CD8-positive, alpha-beta memory T cell (primary cell): ENCODE data around the gene CAPN11. TPM values are rescaled to one million over a fixed set of nuclear protein-coding genes. Genes with fewer than 3 reads are reported as not detected.
A peak's percentile ranks its signal among the peaks of the same experiment; 100 is the strongest.

Experiments
- CTCF ChIA-PET: fragments of 350-600 bp; sonication (Branson Sonifier 250); formaldehyde crosslinking; loops from one replicate; lab custom pipeline; 2021; ENCODE audit warnings: antibody characterized with exemption; lab: Charles Lee
- POLR2A ChIA-PET: fragments of 350-600 bp; sonication (Branson Sonifier 250); formaldehyde crosslinking; loops from one replicate; lab custom pipeline; 2021; ENCODE audit warnings: antibody characterized with exemption; lab: Charles Lee
- DNase-seq, 5 donors: peaks; one replicate each; pipeline versions ENCODE4 v3.0.0 to v3.0.0-alpha.2; 2020 to 2022; ENCODE audit warnings: mixed read lengths in 1 of 5
- H3K27ac ChIP-seq: one replicate; pipeline ENCODE4 v1.7.0; 2013; ENCODE audit warnings: low read depth, mild to moderate bottlenecking, low read length, moderate library complexity
- H3K27me3 ChIP-seq: 2 replicates; pipeline ENCODE4 v1.7.0; 2013; ENCODE audit warnings: low read length, mild to moderate bottlenecking; ENCODE audit not compliant: insufficient read depth, poor library complexity, severe bottlenecking
- H3K36me3 ChIP-seq: 2 replicates; pipeline ENCODE4 v1.7.0; 2013; ENCODE audit warnings: mild to moderate bottlenecking, low read length, moderate library complexity; ENCODE audit not compliant: insufficient read depth
- H3K4me1 ChIP-seq: 2 replicates; pipeline ENCODE4 v1.7.0; 2013; ENCODE audit warnings: mild to moderate bottlenecking, low read length, moderate library complexity; ENCODE audit not compliant: insufficient read depth
- H3K4me3 ChIP-seq: 2 replicates; pipeline ENCODE4 v1.7.0; 2013; ENCODE audit warnings: mild to moderate bottlenecking, low read length
- H3K9me3 ChIP-seq: 2 replicates; pipeline ENCODE4 v1.7.0; 2013; ENCODE audit warnings: mild to moderate bottlenecking, low read length
- H3K27ac Mint-ChIP-seq, 8 donors: one replicate each; pipeline ENCODE4 v1.8.0; 2020 to 2021; ENCODE audit warnings: mixed read lengths in 8 of 8, mild to moderate bottlenecking in 6 of 8, inconsistent platforms in 3 of 8, moderate library complexity in 3 of 8
- H3K27me3 Mint-ChIP-seq, 2 donors: one replicate each; pipeline ENCODE4 v1.8.0; 2020 to 2021; ENCODE audit warnings: mixed read lengths in 2 of 2, mild to moderate bottlenecking in 1 of 2, moderate library complexity in 1 of 2
- H3K36me3 Mint-ChIP-seq, 3 donors: one replicate each; pipeline ENCODE4 v1.8.0; 2020 to 2021; ENCODE audit warnings: mixed read lengths in 3 of 3, inconsistent platforms in 1 of 3, mild to moderate bottlenecking in 1 of 3
- H3K4me1 Mint-ChIP-seq, 3 donors: one replicate each; pipeline ENCODE4 v1.8.0; 2020 to 2021; ENCODE audit warnings: mixed read lengths in 3 of 3, inconsistent platforms in 1 of 3, mild to moderate bottlenecking in 1 of 3
- H3K4me3 Mint-ChIP-seq, 7 donors: one replicate each; pipeline ENCODE4 v1.8.0; 2020 to 2021; ENCODE audit warnings: mixed read lengths in 7 of 7, mild to moderate bottlenecking in 6 of 7, moderate library complexity in 4 of 7, inconsistent platforms in 2 of 7
- H3K9me3 Mint-ChIP-seq, 5 donors: one replicate each; pipeline ENCODE4 v1.8.0; 2020 to 2022; ENCODE audit warnings: mixed read lengths in 5 of 5, mild to moderate bottlenecking in 3 of 5, moderate library complexity in 2 of 5, inconsistent platforms in 1 of 5
- polyA plus RNA-seq: library from polyadenylated mRNA; unstranded; fragments of 300-500 nt; fragmentation: Illumina TruSeq; gene quantifications from one replicate; pipeline ENCODE4 v1.2.3, GENCODE V29; 2021
- total RNA-seq, 2 experiments: library from RNA; stranded (reverse); gene quantifications; one replicate each; pipeline ENCODE4 v1.2.3, GENCODE V29; 2021

Gene CAPN11
- total and polyA plus RNA-seq, 3 experiments from 2014 or later, result not detected

- ChIA-PET POLR2A (no interaction called here), CTCF (interaction anchor here (0.6 to 2.5 kb wide), 12 partner anchors 10 to 404 kb away, joined by 3 to 23 read pairs (median 4); no protein-coding TSS in a partner anchor)
- H3K27me3 ChIP-seq, result no peaks in the 10 kb centered on the region
- H3K9me3 ChIP-seq, result no peaks in the 10 kb centered on the region
- Mint-ChIP-seq H3K36me3 (peaks cover 0 to 38% (median 11%) of the 10 kb centered on the region in 3 donors), H3K27ac (peak overlapping the region in 2 of 8 donors; percentile 45 to 52), H3K27me3 (no peaks in the 10 kb centered on the region), H3K9me3 (no peaks in the 10 kb centered on the region), H3K4me3 (peak overlapping the region in 2 of 7 donors; percentile 25 to 64), H3K4me1 (peaks cover 6 to 11% (median 7%) of the 10 kb centered on the region in 3 donors)
- no peak overlapping the region for H3K27ac ChIP-seq
- H3K4me3 ChIP-seq, result peak overlapping the region; percentile 26
- H3K4me1 ChIP-seq, result peaks cover 4% of the 10 kb centered on the region
- peak; percentile 67 to 83 (median 71) for DNase-seq
- H3K36me3 ChIP-seq, result peaks cover 10% of the 10 kb centered on the region
Observed at GRCh38 chr6:44151348-44152108, 7.1 kb upstream of the CAPN11 start.

GRCh38 chr6:44152109-44152461 lies 6.5 kb upstream of the CAPN11 start:
- H3K4me1 Mint-ChIP-seq, result peaks cover 6 to 11% (median 7%) of the 10 kb centered on the region in 3 donors
- H3K36me3 ChIP-seq, result peaks cover 10% of the 10 kb centered on the region
- peak overlapping the region in 1 of 7 donors; percentile 19 for H3K4me3 Mint-ChIP-seq
- H3K27me3 ChIP-seq, result no peaks in the 10 kb centered on the region
- H3K36me3 Mint-ChIP-seq, result peaks cover 0 to 33% (median 11%) of the 10 kb centered on the region in 3 donors
- H3K9me3 ChIP-seq, result no peaks in the 10 kb centered on the region
- H3K4me3 ChIP-seq, result no peak overlapping the region
- no peaks in the 10 kb centered on the region for H3K9me3 Mint-ChIP-seq
- POLR2A ChIA-PET, result no interaction called here
- peaks cover 0 to 2% of the 10 kb centered on the region in 2 donors for H3K27me3 Mint-ChIP-seq
- H3K4me1 ChIP-seq, result peaks cover 4% of the 10 kb centered on the region
- H3K27ac Mint-ChIP-seq, result no peak overlapping the region
- no peak overlapping the region for H3K27ac ChIP-seq
- CTCF ChIA-PET, result interaction anchor here (1.2 to 5.8 kb wide), 7 partner anchors 34 to 115 kb away, joined by 3 to 33 read pairs (median 5); no protein-coding TSS in a partner anchor
- DNase-seq, result no peak

GRCh38 chr6:44152533-44152932 lies 6.1 kb upstream of the CAPN11 start:
- H3K4me1 Mint-ChIP-seq, result peaks cover 6 to 11% (median 7%) of the 10 kb centered on the region in 3 donors
- H3K27ac ChIP-seq, result no peak overlapping the region
- peaks cover 4% of the 10 kb centered on the region for H3K4me1 ChIP-seq
- ChIA-PET CTCF (interaction anchor here (0.8 to 5.8 kb wide), 5 partner anchors 13 to 115 kb away, joined by 3 to 33 read pairs (median 3); no protein-coding TSS in a partner anchor), POLR2A (no interaction called here)
- no peaks in the 10 kb centered on the region for H3K27me3 ChIP-seq
- H3K36me3 Mint-ChIP-seq, result peaks cover 0 to 28% (median 11%) of the 10 kb centered on the region in 3 donors
- H3K36me3 ChIP-seq, result peaks cover 10% of the 10 kb centered on the region
- no peak overlapping the region for H3K27ac Mint-ChIP-seq
- no peak overlapping the region for H3K4me3 Mint-ChIP-seq
- H3K9me3 ChIP-seq, result no peaks in the 10 kb centered on the region
- H3K27me3 Mint-ChIP-seq, result peaks cover 0 to 3% of the 10 kb centered on the region in 2 donors
- DNase-seq, result no peak
- no peaks in the 10 kb centered on the region for H3K9me3 Mint-ChIP-seq
- H3K4me3 ChIP-seq, result no peak overlapping the region

GRCh38 chr6:44154067-44154466 lies 4.6 kb upstream of the CAPN11 start:
- H3K27me3 Mint-ChIP-seq, result peaks cover 3 to 4% of the 10 kb centered on the region in 2 donors
- Histone ChIP-seq H3K27me3 (no peaks in the 10 kb centered on the region), H3K4me1 (peaks cover 4% of the 10 kb centered on the region), H3K36me3 (peaks cover 6% of the 10 kb centered on the region), H3K9me3 (no peaks in the 10 kb centered on the region), H3K27ac (no peak overlapping the region), H3K4me3 (no peak overlapping the region)
- peaks cover 0 to 14% (median 6%) of the 10 kb centered on the region in 3 donors for H3K36me3 Mint-ChIP-seq
- H3K4me1 Mint-ChIP-seq, result peaks cover 6 to 11% (median 7%) of the 10 kb centered on the region in 3 donors
- no peaks in the 10 kb centered on the region for H3K9me3 Mint-ChIP-seq
- DNase-seq, result no peak
- H3K4me3 Mint-ChIP-seq, result no peak overlapping the region
- CTCF ChIA-PET, result interaction anchor here (1.0 to 5.8 kb wide), 5 partner anchors 13 to 83 kb away, joined by 3 to 33 read pairs (median 4); no protein-coding TSS in a partner anchor
- no peak overlapping the region for H3K27ac Mint-ChIP-seq
- POLR2A ChIA-PET, result no interaction called here

GRCh38 chr6:44156494-44157151 lies 2.0 kb upstream of the CAPN11 start:
- no peaks in the 10 kb centered on the region for H3K9me3 ChIP-seq
- H3K36me3 ChIP-seq, result no peaks in the 10 kb centered on the region
- no peaks in the 10 kb centered on the region for H3K27me3 ChIP-seq
- ChIA-PET CTCF (interaction anchor here (0.8 to 5.8 kb wide), 3 partner anchors 13 to 59 kb away, joined by 3 to 33 read pairs (median 3); no protein-coding TSS in a partner anchor), POLR2A (no interaction called here)
- Mint-ChIP-seq H3K4me3 (no peak overlapping the region), H3K27ac (no peak overlapping the region), H3K9me3 (no peaks in the 10 kb centered on the region), H3K4me1 (peaks cover 1 to 6% (median 1%) of the 10 kb centered on the region in 3 donors), H3K27me3 (peaks cover 7 to 9% of the 10 kb centered on the region in 2 donors), H3K36me3 (peaks cover 0 to 2% (median 2%) of the 10 kb centered on the region in 3 donors)
- no peak overlapping the region for H3K27ac ChIP-seq
- no peak for DNase-seq
- H3K4me3 ChIP-seq, result no peak overlapping the region
- peaks cover 2% of the 10 kb centered on the region for H3K4me1 ChIP-seq

GRCh38 chr6:44157152-44157521 lies 1.5 kb upstream of the CAPN11 start:
- POLR2A ChIA-PET, result interaction anchor here (1.2 kb wide), 1 partner anchor 27 kb away, joined by 3 read pairs; no protein-coding TSS in a partner anchor
- Histone ChIP-seq H3K27me3 (no peaks in the 10 kb centered on the region), H3K36me3 (no peaks in the 10 kb centered on the region), H3K27ac (no peak overlapping the region), H3K4me3 (no peak overlapping the region), H3K4me1 (no peaks in the 10 kb centered on the region), H3K9me3 (no peaks in the 10 kb centered on the region)
- H3K4me3 Mint-ChIP-seq, result no peak overlapping the region
- peaks cover 0 to 2% (median 2%) of the 10 kb centered on the region in 3 donors for H3K36me3 Mint-ChIP-seq
- H3K4me1 Mint-ChIP-seq, result peaks cover 0 to 3% (median 0%) of the 10 kb centered on the region in 3 donors
- CTCF ChIA-PET, result interaction anchor here (1.0 to 5.8 kb wide), 2 partner anchors 13 to 60 kb away, joined by 3 to 33 read pairs; no protein-coding TSS in a partner anchor
- no peak overlapping the region for H3K27ac Mint-ChIP-seq
- H3K9me3 Mint-ChIP-seq, result no peaks in the 10 kb centered on the region
- no peak for DNase-seq
- H3K27me3 Mint-ChIP-seq, result peaks cover 8 to 13% of the 10 kb centered on the region in 2 donors

GRCh38 chr6:44161997-44162338 lies 3.3 kb downstream of the CAPN11 start:
- no peaks in the 10 kb centered on the region for H3K36me3 Mint-ChIP-seq
- H3K27ac ChIP-seq, result no peak overlapping the region
- H3K9me3 Mint-ChIP-seq, result no peaks in the 10 kb centered on the region
- no peak overlapping the region for H3K27ac Mint-ChIP-seq
- H3K27me3 ChIP-seq, result no peaks in the 10 kb centered on the region
- peaks cover 25 to 48% of the 10 kb centered on the region in 2 donors for H3K27me3 Mint-ChIP-seq
- ChIA-PET CTCF (interaction anchor here (2.1 kb wide), 1 partner anchor 11 kb away, joined by 7 read pairs; no protein-coding TSS in a partner anchor), POLR2A (no interaction called here)
- no peak overlapping the region for H3K4me3 Mint-ChIP-seq
- no peaks in the 10 kb centered on the region for H3K4me1 Mint-ChIP-seq
- DNase-seq, result no peak
- no peak overlapping the region for H3K4me3 ChIP-seq
- H3K36me3 ChIP-seq, result no peaks in the 10 kb centered on the region
- H3K4me1 ChIP-seq, result no peaks in the 10 kb centered on the region
- no peaks in the 10 kb centered on the region for H3K9me3 ChIP-seq
